PFSK-1 (cell line): ENCODE results near the gene SLC6A6.

ENCODE experiments used
- FOXP2 ChIP-seq: optimal IDR thresholded peaks from 2 replicates; pipeline ENCODE3; 2011; ENCODE audit warnings: borderline replicate concordance, control low read depth, inconsistent platforms; ENCODE audit not compliant: insufficient read depth; ENCODE audit errors: extremely low read length, extremely low read depth
- POLR2AphosphoS5 ChIP-seq: IDR thresholded peaks from 2 replicates; pipeline ENCODE4 v1.6.1; 2012; ENCODE audit warnings: low read depth, mild to moderate bottlenecking, control low read depth, low read length, moderate library complexity
- REST ChIP-seq, 2 experiments: IDR thresholded peaks; 2 replicates each; pipeline versions ENCODE4 v1.6.1 to v1.8.0; 2011 to 2012; ENCODE audit warnings: low read depth in 2 of 2, low read length in 2 of 2, control low read depth in 1 of 2, inconsistent platforms in 1 of 2, mild to moderate bottlenecking in 1 of 2, moderate library complexity in 1 of 2; ENCODE audit not compliant: insufficient read depth in 1 of 2
- SIN3A ChIP-seq: IDR thresholded peaks from 2 replicates; pipeline ENCODE4 v1.6.1; 2012; ENCODE audit warnings: mild to moderate bottlenecking, low read length, moderate library complexity, borderline replicate concordance; ENCODE audit not compliant: insufficient read depth
- TAF1 ChIP-seq: IDR thresholded peaks from 2 replicates; pipeline ENCODE4 v1.6.1; 2012; ENCODE audit warnings: low read length, control low read depth, borderline replicate concordance; ENCODE audit not compliant: insufficient read depth

SLC6A6 gene

GRCh38 chr3:14413381-14414071, 11.1 kb downstream of the SLC6A6 start:
- TF ChIP-seq POLR2AphosphoS5, result no peak
- TF ChIP-seq REST (IDR thresholded peaks at IDR 0.05; ENCODE audit: insufficient read depth in 1 of 2, low read depth in 2 of 2, low read length in 2 of 2), result no peak
- no peak for TF ChIP-seq FOXP2
- TF ChIP-seq TAF1, result no peak
- no peak for TF ChIP-seq SIN3A

- no peak for TF ChIP-seq REST (IDR thresholded peaks at IDR 0.05; ENCODE audit: insufficient read depth in 1 of 2, low read depth in 2 of 2, low read length in 2 of 2)
Measured at GRCh38 chr3:14414846-14415464, 12.5 kb downstream of the SLC6A6 start.

GRCh38 chr3:14415501-14415900, 13.1 kb downstream of the SLC6A6 start:
- no peak for TF ChIP-seq POLR2AphosphoS5
- TF ChIP-seq TAF1, result no peak
- TF ChIP-seq SIN3A, result no peak
- TF ChIP-seq FOXP2, result no peak
- TF ChIP-seq REST (IDR thresholded peaks at IDR 0.05; ENCODE audit: insufficient read depth in 1 of 2, low read depth in 2 of 2, low read length in 2 of 2), result no peak

- TF ChIP-seq REST (IDR thresholded peaks at IDR 0.05; ENCODE audit: insufficient read depth in 1 of 2, low read depth in 2 of 2, low read length in 2 of 2) (no peak), TAF1 (no peak), FOXP2 (no peak), SIN3A (no peak), POLR2AphosphoS5 (no peak)
Measured at GRCh38 chr3:14416453-14416852, 14.0 kb downstream of the SLC6A6 start.
